ENCODE measurements around the gene FHL1.

- TF ChIP-seq EP300 (IDR thresholded peaks at IDR 0.05) (no peak), POLR2A (IDR thresholded peaks at IDR 0.05) (no peak), CTCF (IDR thresholded peaks at IDR 0.05) (no peak), POLR2AphosphoS5 (IDR thresholded peaks at IDR 0.05) (no peak)
Observed at GRCh38 chrX:136158685-136159084, 11.4 kb downstream of the FHL1 start.

All from suprapubic skin (tissue), 4 donors.